CD4-positive, alpha-beta T cell treated with Interleukin-4 for 1 hour (primary cell): Measurements from ENCODE around the gene NACC1.
A peak's percentile ranks its signal among the peaks of the same experiment; 100 is the strongest.
"Not testable (repeated sequence)": the region's sequence is repeated elsewhere in the genome, so short reads cannot be mapped to it uniquely, and the experiment has no call there.

Experiments
- DNase-seq, 2 donors: peaks; one replicate each; pipeline ENCODE4 v3.0.0-alpha.2; 2020 to 2022

NACC1 gene

DNA sequence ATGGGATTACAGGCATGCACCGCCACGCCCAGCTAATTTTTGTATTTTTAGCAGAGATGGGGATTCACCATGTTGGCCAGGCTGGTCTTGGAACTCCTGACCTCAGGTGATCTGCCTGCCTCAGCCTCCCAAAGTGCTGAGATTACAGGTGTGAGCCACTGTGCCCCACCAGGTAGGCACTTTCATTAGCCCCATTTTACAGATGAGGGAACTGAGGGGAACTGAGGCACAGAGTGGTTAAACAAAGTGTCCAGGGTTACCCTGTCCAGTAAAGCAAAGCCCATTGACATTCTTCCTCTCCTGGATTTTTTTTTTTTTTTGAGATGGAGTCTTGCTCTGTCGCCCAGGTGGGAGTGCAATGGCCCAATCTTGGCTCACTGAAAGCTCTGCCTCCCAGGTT, 48.1 kb downstream of the NACC1 start:
- DNase-seq, result not testable (repeated sequence)

GRCh38 chr19:13169769-13170168, 51.7 kb downstream of the NACC1 start:
- DNase-seq, result no peak

DNA sequence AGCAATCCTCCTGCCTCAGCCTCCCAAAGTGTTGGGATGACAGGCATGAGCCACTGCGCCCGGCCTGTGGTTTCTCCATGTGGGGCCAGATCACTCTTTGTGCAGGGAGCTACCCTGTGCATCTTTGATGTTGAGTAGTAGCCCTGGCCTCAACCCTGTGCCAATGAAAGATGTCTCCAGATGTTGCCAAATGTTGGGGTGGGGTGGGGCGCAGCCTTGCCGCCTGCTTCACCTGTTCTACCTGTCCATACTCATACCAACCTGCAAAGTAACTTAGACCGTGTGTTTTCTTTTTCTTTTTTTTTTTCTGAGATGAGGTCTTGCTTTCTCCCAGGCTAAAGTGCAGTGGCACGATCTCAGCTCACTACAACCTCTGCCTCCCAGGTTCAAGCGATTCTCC, 53.1 kb downstream of the NACC1 start:
- no peak for DNase-seq

- peak; percentile 73 to 74 for DNase-seq
Measured at GRCh38 chr19:13172346-13173138, 54.5 kb downstream of the NACC1 start.

DNA sequence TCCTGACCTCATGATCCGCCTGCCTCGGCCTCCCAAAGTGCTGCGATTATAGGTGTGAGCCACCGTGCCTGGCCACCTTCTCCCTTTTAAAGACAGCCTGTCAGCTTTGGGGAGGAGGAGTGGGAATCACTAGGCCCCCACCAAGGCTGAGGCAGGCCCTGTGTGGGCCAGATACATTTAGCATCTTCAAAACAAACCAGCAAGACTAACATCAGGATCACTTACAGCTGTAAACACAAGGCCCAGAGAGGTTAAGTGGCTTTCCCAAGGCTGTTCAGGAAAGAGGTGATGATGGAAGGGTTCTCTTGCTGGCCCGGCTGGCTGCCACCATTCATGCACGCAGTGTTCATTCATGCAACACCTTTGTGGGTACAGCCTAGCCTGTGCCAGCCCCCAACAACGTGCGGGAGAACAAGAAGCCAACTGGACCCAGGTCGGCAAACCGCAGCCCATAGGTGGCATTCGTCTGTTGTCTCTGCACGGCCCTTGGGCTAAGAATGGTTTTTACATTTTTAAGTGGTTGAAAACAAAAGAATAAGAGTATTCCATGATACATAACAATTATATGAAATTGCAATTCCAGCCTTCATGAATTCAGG, 55.2 kb downstream of the NACC1 start:
- no peak for DNase-seq

- no peak for DNase-seq
Measured at GRCh38 chr19:13176345-13176744, 58.3 kb downstream of the NACC1 start.

DNA sequence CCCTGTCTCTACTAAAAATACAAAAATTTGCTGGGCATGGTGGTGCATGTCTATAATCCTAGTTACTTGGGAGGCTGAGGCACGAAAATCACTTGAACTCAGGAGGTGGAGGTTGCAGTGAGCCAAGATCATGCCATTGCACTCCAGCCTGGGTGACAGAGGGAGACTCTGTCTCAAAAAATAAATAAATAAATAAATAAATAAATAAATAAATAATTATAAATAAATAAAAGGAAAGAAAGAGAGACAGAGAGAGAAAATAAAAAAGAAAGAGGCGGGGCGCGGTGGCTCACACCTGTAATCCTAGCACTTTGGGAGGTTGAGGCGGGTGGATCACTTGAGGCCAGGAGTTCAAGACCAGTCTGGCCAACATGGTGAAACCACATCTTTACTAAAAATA, 59.5 kb downstream of the NACC1 start:
- not testable (repeated sequence) for DNase-seq

GRCh38 chr19:13178291-13178690, 60.2 kb downstream of the NACC1 start:
- not testable (repeated sequence) for DNase-seq

DNA sequence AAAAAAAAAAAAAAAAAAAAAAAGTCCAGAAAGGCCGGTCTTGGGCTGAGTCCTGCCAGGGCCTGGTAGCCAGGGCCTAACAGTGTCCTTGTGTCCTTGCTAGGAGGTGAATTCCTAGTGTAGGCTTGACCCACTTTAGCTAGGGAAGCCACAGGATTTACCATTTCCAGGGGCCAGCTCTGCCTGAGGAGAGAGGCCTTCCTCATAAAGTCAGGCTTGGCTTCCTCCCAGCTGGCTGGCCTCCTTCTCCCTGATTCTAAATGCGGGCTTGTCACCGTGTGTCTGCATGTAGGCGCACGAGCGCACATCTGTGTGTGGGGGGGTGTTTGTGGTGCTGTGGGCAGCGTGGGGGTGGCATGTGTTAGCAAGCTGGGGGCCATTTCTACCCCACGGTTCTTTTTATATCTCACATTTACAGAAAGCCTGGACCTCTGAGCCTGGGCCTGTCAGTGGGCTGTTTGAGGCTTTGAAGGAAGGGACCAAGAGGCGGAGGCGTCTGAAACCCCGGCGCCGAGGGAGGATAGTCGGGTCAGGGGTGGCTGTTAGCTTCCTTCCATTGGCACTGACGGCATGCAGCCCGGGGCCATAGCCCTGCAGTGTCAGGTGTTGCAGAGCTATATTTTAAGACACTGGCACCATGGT, 63.8 kb downstream of the NACC1 start:
- peak; percentile 48 to 51 for DNase-seq

- DNase-seq, result not testable (repeated sequence)
Measured at GRCh38 chr19:13184926-13185325, 66.9 kb downstream of the NACC1 start.

- DNase-seq, result not testable (repeated sequence)
Measured at GRCh38 chr19:13185763-13186657, 67.9 kb downstream of the NACC1 start.

DNA sequence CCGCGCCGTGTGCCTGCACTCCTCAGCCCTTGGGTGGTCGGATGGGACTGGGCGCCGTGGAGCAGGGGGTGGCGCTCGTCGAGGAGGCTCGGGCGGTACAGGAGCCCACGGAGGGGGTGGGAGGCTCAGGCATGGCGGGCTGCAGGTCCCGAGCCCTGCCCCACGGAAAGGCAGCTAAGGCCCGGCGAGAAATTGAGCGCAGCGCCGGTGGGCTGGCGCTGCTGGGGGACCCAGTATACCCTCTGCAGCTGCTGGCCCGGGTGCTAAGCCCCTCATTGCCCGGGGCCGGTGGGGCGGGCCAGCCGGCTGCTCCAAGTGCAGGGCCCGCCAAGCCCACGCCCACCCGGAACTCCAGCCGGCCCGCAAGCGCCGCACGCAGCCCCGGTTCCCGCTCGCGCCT, 68.6 kb downstream of the NACC1 start:
- not testable (repeated sequence) for DNase-seq

- DNase-seq, result no peak
Measured at GRCh38 chr19:13187419-13187818, 69.4 kb downstream of the NACC1 start.

DNA sequence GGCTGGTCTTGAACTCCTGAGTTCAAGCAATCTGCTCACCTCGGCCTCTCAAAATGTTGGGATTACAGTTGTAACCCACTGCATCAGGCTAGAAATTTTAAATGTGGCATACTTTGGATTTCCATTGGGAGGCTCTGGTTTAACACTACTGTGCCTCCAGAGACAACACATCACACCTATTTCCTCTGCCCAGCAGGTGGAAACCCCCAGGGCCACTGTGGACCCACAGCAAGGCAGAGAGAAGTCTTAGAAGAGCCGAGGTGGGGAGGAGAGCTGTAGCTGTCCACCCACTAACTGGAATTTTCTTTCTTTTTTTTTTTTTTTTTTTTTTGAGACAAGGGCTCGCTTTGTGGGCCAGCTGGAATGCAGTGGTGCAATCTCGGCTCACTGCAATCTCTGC, 71.5 kb downstream of the NACC1 start:
- DNase-seq, result no peak
